HCT116 (cell line): ENCODE data around the gene CRMP1. TPM values are rescaled to one million over a fixed set of nuclear protein-coding genes. Genes with fewer than 3 reads are reported as not detected.

ENCODE experiments used
- ATAC-seq: fragments of 200-7000 bp; cut with Tn5 transposase; 2 replicates; pipeline ENCODE4 v1.9.1; 2020; ENCODE audit warnings: mild to moderate bottlenecking, moderate library complexity
- BruUV-seq: library from RNA; stranded (reverse); fragments of 400-500 nt; replicated peaks from 2 replicates; lab custom pipeline; 2021; lab: Mats Ljungman, UMichigan
- CTCF ChIA-PET: fragments of 300-600 bp; sonication (Branson Sonifier 250); formaldehyde crosslinking; loops from one replicate; lab custom pipeline; 2021; ENCODE audit warnings: antibody characterized with exemption; lab: Charles Lee
- POLR2A ChIA-PET: fragments of 300-600, 350-600 bp; sonication (Branson Sonifier 250); formaldehyde crosslinking; loops from one replicate; lab custom pipeline; 2021; ENCODE audit warnings: antibody characterized with exemption; lab: Charles Lee
- RAD21 ChIA-PET, 2 experiments: fragments of 300-600 bp; sonication (Branson Sonifier 250); formaldehyde crosslinking; loops; one replicate each; lab custom pipeline; 2023; ENCODE audit warnings: low total read pairs in 2 of 2; ENCODE audit not compliant: uncharacterized antibody in 2 of 2, unreplicated experiment in 2 of 2, low non-redundant PET in 1 of 2; lab: Charles Lee
- DNase-seq: peaks from one replicate; pipeline ENCODE4 v3.0.0-alpha.2; 2010; ENCODE audit warnings: low read depth, low spot score
- H2AFZ ChIP-seq: fragments of 200-600 bp; shearing (Covaris generic), sonication (generic); 2 replicates; pipeline ENCODE4 v1.6.1; 2017; ENCODE audit warnings: low read depth, mixed run types, mixed read lengths, antibody characterized with exemption, low read length; ENCODE audit not compliant: poor library complexity, severe bottlenecking
- H3K27ac ChIP-seq: 2 replicates; pipeline ENCODE4 v1.5.1; 2012; ENCODE audit warnings: low read depth, low read length
- H3K27me3 ChIP-seq: fragments of 200-600 bp; sonication (generic); 2 replicates; pipeline ENCODE4 v1.6.1; 2016; ENCODE audit warnings: mixed run types, low read length, mixed read lengths; ENCODE audit not compliant: insufficient read depth
- H3K36me3 ChIP-seq, 2 experiments: fragments of 200-500 bp in 1 of 2; fragments of 200-600 bp in 1 of 2; sonication (Bioruptor generic) in 1 of 2; sonication (generic) in 1 of 2; 2 replicates each; pipeline versions ENCODE4 v1.5.1 to v1.6.1; 2014 to 2016; ENCODE audit warnings: low read length in 2 of 2, inconsistent platforms in 1 of 2, mixed read lengths in 1 of 2, mixed run types in 1 of 2; ENCODE audit not compliant: insufficient read depth in 2 of 2, control insufficient read depth in 1 of 2
- H3K4me1 ChIP-seq, 2 experiments: fragments of 200-600 bp in 1 of 2; sonication (generic) in 1 of 2; 2 replicates each; pipeline versions ENCODE4 v1.5.1 to v1.6.1; 2012 to 2017; ENCODE audit warnings: low read length in 2 of 2, inconsistent platforms in 1 of 2, mild to moderate bottlenecking in 1 of 2, mixed read lengths in 1 of 2, mixed run types in 1 of 2, moderate library complexity in 1 of 2; ENCODE audit not compliant: insufficient read depth in 2 of 2, control insufficient read depth in 1 of 2
- H3K4me2 ChIP-seq: fragments of 200-600 bp; sonication (generic); 2 replicates; pipeline ENCODE4 v1.6.1; 2017; ENCODE audit warnings: mixed run types, low read length, mixed read lengths
- H3K4me3 ChIP-seq, 2 experiments: fragments of 200-600 bp in 1 of 2; sonication (generic) in 1 of 2; replicated peaks in 1 of 2; 2 replicates each; pipeline ENCODE4 v1.5.1; 2011 to 2016; ENCODE audit warnings: low read length in 2 of 2, control low read depth in 1 of 2, low read depth in 1 of 2, mild to moderate bottlenecking in 1 of 2, mixed read lengths in 1 of 2, mixed run types in 1 of 2
- H3K79me2 ChIP-seq: fragments of 200-600 bp; sonication (generic); 2 replicates; pipeline ENCODE4 v1.6.1; 2017; ENCODE audit warnings: mild to moderate bottlenecking, mixed run types, low read length, moderate library complexity, mixed read lengths; ENCODE audit not compliant: insufficient read depth
- H3K9ac ChIP-seq: fragments of 200-600 bp; sonication (generic); 2 replicates; pipeline ENCODE4 v1.6.1; 2016; ENCODE audit warnings: low read length, mixed read lengths
- H3K9me2 ChIP-seq: fragments of 200-600 bp; sonication (generic), shearing (Covaris generic); 2 replicates; pipeline ENCODE4 v1.6.1; 2017; ENCODE audit warnings: mixed run types, mild to moderate bottlenecking, moderate library complexity; ENCODE audit not compliant: insufficient read depth
- H3K9me3 ChIP-seq, 2 experiments: fragments of 200-500 bp in 1 of 2; fragments of 200-600 bp in 1 of 2; sonication (Bioruptor generic) in 1 of 2; sonication (generic) in 1 of 2; 2 replicates each; pipeline ENCODE4 v1.6.1; 2014 to 2017; ENCODE audit warnings: low read length in 2 of 2, mixed read lengths in 2 of 2, inconsistent platforms in 1 of 2, low read depth in 1 of 2, mild to moderate bottlenecking in 1 of 2, mixed run types in 1 of 2, moderate library complexity in 1 of 2; ENCODE audit not compliant: control insufficient read depth in 1 of 2, insufficient read depth in 1 of 2
- H4K20me1 ChIP-seq: fragments of 200-600 bp; sonication (generic), shearing (Covaris generic); 2 replicates; pipeline ENCODE4 v1.6.1; 2017; ENCODE audit warnings: mixed run types, mild to moderate bottlenecking, moderate library complexity; ENCODE audit not compliant: insufficient read depth
- CBX3 ChIP-seq: IDR thresholded peaks from 2 replicates; pipeline ENCODE4 v1.6.1; 2012; ENCODE audit warnings: low read depth
- CEBPB ChIP-seq: IDR thresholded peaks from 2 replicates; pipeline ENCODE4 v1.6.1; 2012; ENCODE audit warnings: low read depth
- CTCF ChIP-seq, 3 experiments: fragments of 200-600 bp in 1 of 3; sonication (generic) in 1 of 3; IDR thresholded peaks in 2 of 3; conservative IDR thresholded peaks in 1 of 3; 2 replicates each; pipeline ENCODE4 v1.5.1; 2012 to 2017; ENCODE audit warnings: low read depth in 2 of 3, low read length in 2 of 3, antibody characterized with exemption in 1 of 3, borderline replicate concordance in 1 of 3, control low read depth in 1 of 3, mild to moderate bottlenecking in 1 of 3, mixed read lengths in 1 of 3, mixed run types in 1 of 3, moderate library complexity in 1 of 3; ENCODE audit not compliant: insufficient read depth in 1 of 3
- EGR1 ChIP-seq: IDR thresholded peaks from 2 replicates; pipeline ENCODE4 v1.6.1; 2012; ENCODE audit warnings: low read depth
- ELF1 ChIP-seq: IDR thresholded peaks from 2 replicates; pipeline ENCODE4 v1.6.1; 2012; ENCODE audit warnings: low read depth, borderline replicate concordance
- EZH2phosphoT487 ChIP-seq: fragments of 200-600 bp; IDR thresholded peaks from 2 replicates; pipeline ENCODE4 v1.6.1; 2018; ENCODE audit warnings: antibody characterized with exemption, borderline replicate concordance
- JUND ChIP-seq: IDR thresholded peaks from 2 replicates; pipeline ENCODE4 v1.6.1; 2012
- POLR2AphosphoS5 ChIP-seq: IDR thresholded peaks from 2 replicates; pipeline ENCODE4 v1.6.1; 2011; ENCODE audit warnings: mild to moderate bottlenecking, low read depth, low read length, moderate library complexity
- RAD21 ChIP-seq: IDR thresholded peaks from 2 replicates; pipeline ENCODE4 v1.6.1; 2012; ENCODE audit warnings: low read depth, mild to moderate bottlenecking
- SIN3A ChIP-seq: IDR thresholded peaks from 2 replicates; pipeline ENCODE4 v1.6.1; 2012; ENCODE audit warnings: low read depth
- SP1 ChIP-seq: IDR thresholded peaks from 2 replicates; pipeline ENCODE4 v1.6.1; 2012; ENCODE audit warnings: low read depth
- SRF ChIP-seq: IDR thresholded peaks from 2 replicates; pipeline ENCODE4 v1.6.1; 2012; ENCODE audit warnings: low read depth
- TCF7L2 ChIP-seq: IDR thresholded peaks from 2 replicates; pipeline ENCODE4 v1.7.0; 2011; ENCODE audit warnings: borderline replicate concordance, inconsistent platforms; ENCODE audit not compliant: insufficient read depth, insufficient read length; ENCODE audit errors: extremely low read depth
- ZFX ChIP-seq: fragments of 450-650 bp; IDR thresholded peaks from 2 replicates; pipeline ENCODE4 v1.6.1; 2017
- ZNF274 ChIP-seq: fragments of 200-500 bp; sonication (Bioruptor generic); IDR thresholded peaks from 2 replicates; pipeline ENCODE4 v1.6.1; 2014; ENCODE audit warnings: mild to moderate bottlenecking, low read depth, low read length, inconsistent platforms
- intact Hi-C: fragments of 100-400 bp; cut with micrococcal nuclease; formaldehyde crosslinking; loops from 2 replicates; pipeline ENCODE4 v1.10.0; 2022
- total RNA-seq: library from RNA; stranded (reverse); gene quantifications from one replicate; pipeline ENCODE4 v1.2.1, GENCODE V29; 2021; ENCODE audit not compliant: unreplicated experiment
- TF ChIP-seq, protein P1 (sequence below): IDR thresholded peaks from 2 replicates; pipeline ENCODE4 v1.6.1; 2012

CRMP1 gene
- total RNA-seq, 1 experiment from 2014 or later: not detected

DNA sequence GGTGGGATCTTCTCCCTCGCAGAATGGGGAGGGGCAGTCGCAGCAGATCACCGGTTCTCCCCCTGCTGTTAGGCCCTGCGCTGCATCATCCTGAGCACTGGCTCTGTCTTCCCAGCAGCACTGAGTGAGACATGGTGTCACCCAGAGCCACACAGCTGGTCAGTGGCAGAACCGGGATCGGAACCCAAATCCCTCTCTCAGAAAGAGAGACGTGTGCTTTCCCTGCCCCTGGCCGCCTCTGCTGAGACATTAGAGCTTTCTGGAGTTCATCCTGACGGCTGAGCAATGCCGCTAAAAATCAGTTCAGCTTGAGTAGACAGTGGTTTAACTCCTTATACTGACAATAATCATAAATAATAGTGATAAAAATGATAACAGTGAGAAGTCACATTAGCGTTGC lies 93.9 kb downstream of the CRMP1 start:
- no peak overlapping the region for H3K4me2 ChIP-seq
- no peaks in the 10 kb centered on the region for H3K9me2 ChIP-seq
- ATAC-seq: no peak
- H3K36me3 ChIP-seq: no peaks in the 10 kb centered on the region
- TF ChIP-seq EGR1 (no peak), CEBPB (no peak), ZNF274 (no peak), JUND (no peak), SP1 (no peak), CBX3 (no peak), POLR2AphosphoS5 (no peak), EZH2phosphoT487 (no peak), RAD21 (no peak)
- TF ChIP-seq, protein P1, sequence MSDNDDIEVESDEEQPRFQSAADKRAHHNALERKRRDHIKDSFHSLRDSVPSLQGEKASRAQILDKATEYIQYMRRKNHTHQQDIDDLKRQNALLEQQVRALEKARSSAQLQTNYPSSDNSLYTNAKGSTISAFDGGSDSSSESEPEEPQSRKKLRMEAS: no peak
- no peak overlapping the region for H3K27ac ChIP-seq
- no peak for DNase-seq
- ChIA-PET POLR2A (no interaction called here), RAD21 (no interaction called here), CTCF (interaction anchor here (0.7 kb wide), 1 partner anchor 196 kb away, joined by 3 read pairs; no protein-coding TSS in a partner anchor)
- peaks cover 3% of the 10 kb centered on the region; the same call in 1 of the 2 replicates for H3K27me3 ChIP-seq
- H3K4me3 ChIP-seq: no peak overlapping the region
- no peaks in the 10 kb centered on the region for H4K20me1 ChIP-seq
- H3K79me2 ChIP-seq: no peaks in the 10 kb centered on the region
- no peak overlapping the region for H2AFZ ChIP-seq
- H3K9me3 ChIP-seq: no peaks in the 10 kb centered on the region
- BruUV-seq: no TSS peak
- intact Hi-C loops: no loop called here
- H3K9ac ChIP-seq: no peak overlapping the region
- no peaks in the 10 kb centered on the region for H3K4me1 ChIP-seq

- Histone ChIP-seq H3K27me3 (peaks cover 3% of the 10 kb centered on the region; the same call in 1 of the 2 replicates), H3K9ac (no peak overlapping the region), H3K4me3 (no peak overlapping the region), H3K36me3 (no peaks in the 10 kb centered on the region), H3K4me2 (no peak overlapping the region), H3K27ac (no peak overlapping the region), H2AFZ (no peak overlapping the region), H4K20me1 (no peaks in the 10 kb centered on the region), H3K9me2 (no peaks in the 10 kb centered on the region), H3K79me2 (no peaks in the 10 kb centered on the region), H3K9me3 (no peaks in the 10 kb centered on the region), H3K4me1 (no peaks in the 10 kb centered on the region)
- no TSS peak for BruUV-seq
- RAD21 ChIA-PET: no interaction called here
- intact Hi-C loops: no loop called here
- DNase-seq (no peak), ATAC-seq (no peak)
- no peak for TF ChIP-seq ZFX
- no peak for TF ChIP-seq SRF
- TF ChIP-seq CBX3: no peak
- TF ChIP-seq CTCF (IDR thresholded peaks at IDR 0.05 in 2 of 3, conservative IDR thresholded peaks at IDR 0.05 in 1 of 3; ENCODE audit: borderline replicate concordance in 1 of 3, insufficient read depth in 1 of 3, low read depth in 2 of 3, low read length in 2 of 3): no peak
- no peak for TF ChIP-seq CEBPB
- TF ChIP-seq, protein P1: no peak
- no peak for TF ChIP-seq TCF7L2
- no peak for TF ChIP-seq ZNF274
- no peak for TF ChIP-seq SIN3A
- no peak for TF ChIP-seq ELF1
- POLR2A ChIA-PET: no interaction called here
- CTCF ChIA-PET: no interaction called here
Observed at GRCh38 chr4:5798462-5798861, 94.4 kb downstream of the CRMP1 start.
